HG03469 (cell line): ENCODE data around the gene TRPV4.
"Not testable (repeated sequence)": the region's sequence is repeated elsewhere in the genome, so short reads cannot be mapped to it uniquely, and the experiment has no call there.

ENCODE experiments used
- ATAC-seq: cut with Tn5 transposase; IDR thresholded peaks from one replicate; pipeline ENCODE4 v1.9.1; 2021; ENCODE audit warnings: mild to moderate bottlenecking, moderate library complexity, moderate number of reproducible peaks; ENCODE audit not compliant: unreplicated experiment

Gene TRPV4

GRCh38 chr12:109833307-109834189 lies at the start of gene TRPV4:
Gene TRPV4 (minus strand): TSS chr12:109833398. CDS start chr12:109814796, 18,602 bp downstream.
- ATAC-seq, result no peak

DNA sequence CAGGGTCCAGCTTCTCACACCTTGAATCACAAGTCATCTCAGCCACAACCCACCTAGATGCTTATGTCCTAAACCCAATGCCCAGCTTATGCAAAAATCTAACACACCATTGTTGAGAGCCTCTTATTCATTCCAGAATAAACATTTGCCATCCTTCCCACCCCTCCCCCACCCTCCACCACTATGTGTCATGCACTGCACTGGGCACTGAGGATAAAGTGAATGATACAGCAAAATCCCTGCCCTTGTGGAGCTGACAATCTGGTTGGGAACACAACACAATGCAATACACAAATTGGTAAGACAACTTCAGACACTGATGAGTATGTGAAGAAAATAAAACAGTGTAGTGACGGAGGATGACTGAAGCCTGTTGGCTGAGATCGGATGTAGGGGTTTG lies 48.6 kb upstream of the TRPV4 start:
- no peak for ATAC-seq

DNA sequence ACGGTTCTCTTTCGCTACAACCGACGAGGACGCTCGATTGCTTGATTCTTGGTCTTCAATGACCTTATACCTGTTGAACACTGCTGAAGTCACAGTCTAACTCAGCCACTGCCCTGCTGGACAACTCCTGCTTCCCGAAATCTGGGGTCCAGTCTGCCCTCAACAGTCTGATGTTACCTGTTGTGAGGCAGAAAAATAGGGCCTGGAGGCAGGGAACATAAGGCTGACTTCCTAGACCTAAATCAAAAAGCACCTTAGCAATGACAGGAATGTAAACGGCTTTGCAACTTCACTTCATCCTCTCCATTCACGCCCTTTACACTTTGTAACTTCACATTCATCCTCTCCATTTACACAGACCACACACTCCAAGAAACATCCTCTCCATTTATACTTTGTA lies 47.7 kb upstream of the TRPV4 start:
- ATAC-seq, result no peak

DNA sequence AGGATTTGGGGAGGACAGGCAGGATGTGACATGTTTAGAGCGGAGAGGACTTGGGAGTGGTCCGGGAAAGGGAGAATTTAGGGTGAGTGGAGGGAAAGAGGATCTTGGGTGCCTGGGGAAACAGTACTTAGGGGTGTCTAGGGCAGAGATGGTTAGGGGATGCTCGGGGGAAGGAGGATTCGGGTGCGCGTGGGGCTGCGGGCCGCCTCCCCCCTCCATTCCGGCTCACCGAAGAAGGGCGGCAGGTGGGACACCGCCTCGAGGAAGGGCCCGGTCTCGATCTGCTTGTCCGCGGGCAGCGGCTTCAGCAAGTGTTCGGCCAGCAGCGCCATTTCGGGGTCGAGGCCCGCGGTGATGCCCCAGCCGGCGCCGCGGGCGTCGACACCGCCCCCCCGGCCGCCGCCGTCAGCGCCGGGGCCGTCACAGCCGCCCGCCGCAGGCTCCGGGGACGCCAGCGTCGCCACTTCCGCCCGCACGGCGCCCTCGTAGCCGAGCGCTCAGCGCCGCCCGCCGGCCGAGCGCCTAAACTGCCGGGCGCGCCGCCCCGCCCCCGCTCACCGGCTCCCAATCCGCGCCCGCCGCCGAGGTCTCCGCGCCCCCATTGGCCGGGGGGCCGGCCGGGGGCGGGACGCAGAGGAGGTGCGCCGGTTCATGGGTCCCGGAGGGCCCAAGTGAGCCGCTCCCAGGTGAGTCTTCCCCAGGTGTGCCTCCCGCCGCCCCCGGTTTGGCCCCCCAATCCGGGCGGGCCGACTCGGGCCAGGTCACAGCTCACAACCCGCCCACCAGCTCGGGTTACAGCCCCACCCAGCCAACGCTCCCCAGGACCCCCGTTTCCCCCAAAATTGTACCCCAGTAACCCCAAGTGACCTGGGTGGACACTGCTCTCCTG lies 47.1 kb upstream of the TRPV4 start, which contains the start of gene GLTP:
GLTP (minus strand) TSS at position 499 of the 889 bp plus-strand sequence; CDS start at position 332, 167 bp downstream.
- ATAC-seq, result peak; percentile 86

- ATAC-seq, result no peak
These were observed 46.3 kb upstream of the TRPV4 start for GRCh38 chr12:109879351-109880042.

DNA sequence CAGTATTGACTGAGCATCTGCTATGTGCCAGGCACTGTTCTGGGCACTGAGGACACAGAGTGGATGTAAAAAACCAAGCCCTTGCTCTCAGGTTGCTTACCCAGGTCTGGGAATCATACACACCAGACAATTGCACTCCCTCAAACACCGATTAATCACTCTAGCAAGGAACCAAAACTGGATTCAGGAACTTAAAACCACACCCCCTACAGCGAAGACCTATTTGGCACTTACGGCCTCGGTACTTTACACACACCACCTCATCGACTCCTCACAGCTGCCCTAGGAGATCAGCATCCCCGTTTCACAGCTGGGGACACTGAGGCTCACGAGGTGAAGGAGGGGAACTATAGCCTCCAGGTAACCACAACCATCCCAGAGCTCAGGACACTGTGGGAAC lies 45.6 kb upstream of the TRPV4 start:
- no peak for ATAC-seq

DNA sequence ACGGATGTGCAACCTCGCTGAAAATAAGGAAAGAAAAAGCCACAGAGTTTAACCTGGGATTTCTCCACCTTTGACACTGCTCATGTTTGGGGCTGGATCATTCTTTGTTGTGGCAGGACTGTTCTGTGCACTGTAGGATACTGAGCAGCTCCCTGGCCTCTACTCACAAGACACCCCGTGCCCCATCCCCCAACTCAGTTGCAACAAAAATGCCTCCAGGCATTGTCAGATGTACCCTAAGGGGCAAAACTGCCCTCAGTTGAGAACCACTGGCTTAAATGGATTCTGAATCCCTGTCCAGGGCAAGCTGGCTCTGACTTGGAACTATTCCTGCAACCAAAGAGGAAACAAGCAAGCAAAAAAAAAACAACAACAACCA lies 45.0 kb upstream of the TRPV4 start:
- ATAC-seq, result no peak

DNA sequence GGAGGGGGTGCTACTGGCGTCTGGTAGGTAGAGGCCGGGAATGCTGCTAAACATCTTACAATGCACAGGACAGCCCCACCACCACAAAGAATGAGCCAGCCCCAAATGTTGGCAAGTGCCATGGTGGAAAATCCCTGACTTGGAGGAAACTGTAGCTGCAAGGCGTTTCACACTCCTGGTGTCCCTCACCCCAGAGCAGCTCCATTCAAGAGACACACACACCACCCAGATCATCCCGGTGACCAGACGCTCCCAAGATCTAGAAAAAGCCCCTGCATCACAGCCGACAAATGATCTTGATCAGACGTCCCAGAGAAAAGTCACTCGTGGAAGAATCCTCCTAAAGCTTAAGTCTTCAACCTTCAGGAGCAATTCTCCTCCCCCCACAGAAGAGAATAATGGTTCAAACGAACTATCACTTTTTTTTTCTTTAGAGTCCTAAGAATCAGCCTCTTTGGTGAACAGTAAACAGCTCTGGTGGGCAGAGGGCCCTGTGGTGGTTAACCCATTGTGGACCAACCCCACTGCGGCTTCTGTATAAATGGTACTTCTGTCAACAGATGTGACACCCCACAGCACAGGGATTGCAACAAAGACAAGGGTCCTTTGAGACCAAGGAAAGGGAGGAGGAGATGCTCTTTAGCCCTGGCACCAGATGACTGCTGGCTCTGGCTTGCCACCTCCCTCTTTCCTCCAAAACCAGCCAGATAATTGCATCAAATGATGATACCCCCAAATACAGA lies 44.5 kb upstream of the TRPV4 start:
- ATAC-seq, result no peak

DNA sequence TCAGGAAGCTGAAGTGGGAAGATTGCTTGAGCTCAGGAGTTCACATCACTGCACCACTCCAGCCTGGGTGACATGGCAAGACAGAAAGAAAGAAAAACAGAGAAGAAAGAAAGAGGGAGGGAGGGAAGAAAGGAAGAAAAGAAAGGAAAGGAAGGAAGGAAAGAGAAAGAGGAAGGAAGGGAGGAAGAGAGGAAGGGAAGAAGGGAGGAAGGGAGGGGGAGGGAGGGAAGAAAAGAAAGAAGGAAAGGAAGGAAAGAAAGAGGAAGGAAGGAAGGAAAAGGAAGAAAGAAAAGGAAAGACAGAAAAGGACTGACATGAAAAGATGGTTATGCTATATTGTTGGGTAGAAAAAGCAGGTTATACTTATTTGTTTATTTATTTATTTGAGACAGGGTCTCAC lies 43.2 kb upstream of the TRPV4 start:
- no peak for ATAC-seq

DNA sequence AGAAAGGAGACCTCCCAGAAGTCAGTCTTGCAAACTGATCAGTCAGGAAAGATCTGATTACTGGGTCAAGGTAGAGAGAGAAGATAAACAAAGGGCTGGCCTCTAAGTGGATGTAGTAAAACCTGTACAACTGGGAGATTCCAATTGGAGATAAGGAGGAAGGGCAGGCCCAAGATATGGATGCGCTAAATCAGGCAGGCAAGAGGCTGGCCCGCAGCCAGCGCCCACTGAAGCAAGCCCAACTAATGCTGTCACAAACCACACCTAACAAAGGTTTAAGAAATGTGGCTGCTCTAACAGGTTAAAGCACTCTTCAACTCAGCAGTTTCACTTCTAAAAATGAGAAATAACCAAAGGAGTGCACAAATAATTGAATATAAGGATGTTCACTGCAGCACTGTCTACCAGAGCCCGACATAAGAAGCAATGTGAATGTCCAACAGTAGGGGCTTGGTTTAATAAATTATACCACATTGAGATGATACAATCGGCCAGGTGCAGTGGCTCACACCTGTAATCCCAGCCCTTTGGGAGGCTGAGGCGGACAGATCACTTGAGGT lies 42.5 kb upstream of the TRPV4 start:
- no peak for ATAC-seq

GRCh38 chr12:109873653-109874052 lies 40.5 kb upstream of the TRPV4 start:
- ATAC-seq, result no peak

DNA sequence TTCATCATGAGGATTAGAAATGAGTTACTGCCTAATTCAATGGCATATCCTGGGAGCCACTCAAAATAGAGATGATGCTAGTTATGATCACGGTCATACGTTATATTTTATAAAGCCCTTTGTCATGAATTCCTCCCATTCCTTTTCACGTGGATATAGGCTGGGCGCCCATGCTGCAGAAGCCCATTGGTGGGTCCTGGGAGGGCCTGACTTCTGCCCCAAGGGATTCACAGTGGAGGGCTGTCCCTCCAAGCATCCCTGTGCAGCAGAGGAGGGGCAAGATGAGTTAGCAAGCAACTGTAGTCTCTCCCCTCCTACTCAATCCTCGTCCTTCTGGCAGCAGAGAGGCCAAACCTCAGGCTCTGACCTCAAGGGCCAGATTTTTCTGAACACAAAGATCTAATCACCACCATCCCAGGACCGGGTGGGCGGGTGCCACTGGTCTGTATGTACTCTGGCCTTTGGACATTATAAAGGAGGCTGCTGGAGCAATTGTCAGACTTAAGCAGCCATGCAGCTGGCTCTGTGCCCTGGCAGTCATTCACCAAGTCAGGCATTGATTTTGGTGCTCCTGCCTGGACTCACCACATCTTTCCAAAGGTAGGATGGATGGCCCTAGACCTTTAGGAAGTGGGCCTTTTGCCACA lies 38.6 kb upstream of the TRPV4 start:
- no peak for ATAC-seq

- no peak for ATAC-seq
These were observed 37.5 kb upstream of the TRPV4 start for GRCh38 chr12:109870648-109871047.

GRCh38 chr12:109868182-109869051 lies 35.2 kb upstream of the TRPV4 start:
- ATAC-seq, result no peak

DNA sequence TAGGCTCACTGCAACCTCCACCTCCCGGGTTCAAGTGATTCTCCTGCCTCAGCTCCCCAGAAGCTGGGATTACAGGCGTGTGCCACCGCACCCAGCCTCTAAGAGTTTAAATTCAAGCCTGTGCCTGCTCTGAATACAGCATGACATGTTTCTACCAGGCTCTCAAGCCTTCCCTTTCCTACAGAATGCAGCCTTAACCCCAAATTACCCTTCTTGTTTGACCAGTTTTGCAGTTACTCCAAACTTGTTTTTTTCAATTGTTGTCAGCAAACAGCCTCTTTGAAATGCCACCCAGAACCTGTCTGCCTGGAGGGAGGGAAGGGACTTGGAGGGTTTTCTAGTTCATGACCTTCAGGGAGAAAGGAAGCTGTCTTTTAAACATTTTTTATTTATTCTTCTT lies 31.7 kb upstream of the TRPV4 start:
- ATAC-seq, result no peak

GRCh38 chr12:109863847-109864712 lies 30.9 kb upstream of the TRPV4 start:
- no peak for ATAC-seq

DNA sequence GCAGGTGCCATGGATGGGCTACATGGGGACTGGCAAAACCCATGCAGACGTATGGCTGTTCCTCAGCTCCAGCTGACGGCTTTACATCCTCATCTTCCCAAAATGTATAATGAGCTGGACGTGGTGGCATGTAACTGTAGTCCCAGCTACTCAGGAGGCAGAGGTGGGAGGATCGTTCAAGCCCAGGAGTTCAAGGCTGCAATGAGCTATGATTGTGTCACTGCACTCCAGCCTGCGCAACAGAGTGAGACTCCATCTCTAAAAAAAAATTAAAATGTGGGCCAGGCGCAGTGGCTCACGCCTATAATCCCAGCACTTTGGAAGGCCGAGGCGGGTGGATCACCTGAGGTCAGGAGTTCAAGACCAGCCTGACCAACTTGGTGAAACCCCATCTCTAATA lies 29.3 kb upstream of the TRPV4 start:
- not testable (repeated sequence) for ATAC-seq
